Liver (tissue), 3 donors: ENCODE measurements around the gene PTK7.

Experiments
- CTCF ChIP-seq: fragments of 150-350 bp; IDR thresholded peaks from 2 replicates; pipeline ENCODE4 v1.5.1; 2017; ENCODE audit warnings: improper control_type of control experiment, low read depth, low read length; ENCODE audit not compliant: missing input control
- RAD21 ChIP-seq, 2 donors: IDR thresholded peaks; 2 replicates each; pipeline ENCODE4 v1.6.1; 2016; ENCODE audit warnings: antibody characterized with exemption in 2 of 2, mild to moderate bottlenecking in 2 of 2
- donor health status: healthy.
- donor health status: healthy.

- no peak for TF ChIP-seq CTCF
- TF ChIP-seq RAD21 (IDR thresholded peaks at IDR 0.05), result no peak
Observed at GRCh38 chr6:43138267-43138666, 62.2 kb downstream of the PTK7 start.
